ENCODE data around the gene GPR143.

Gene GPR143

GRCh38 chrX:9749146-9749692 lies 16.4 kb downstream of the GPR143 start:
- DNase-seq (ENCODE audit: insufficient read length, low spot score) (no peak), FAIRE-seq (no peak)
- no peak for TF ChIP-seq POLR2A (IDR thresholded peaks at IDR 0.05; ENCODE audit: low read depth, low read length)

DNA sequence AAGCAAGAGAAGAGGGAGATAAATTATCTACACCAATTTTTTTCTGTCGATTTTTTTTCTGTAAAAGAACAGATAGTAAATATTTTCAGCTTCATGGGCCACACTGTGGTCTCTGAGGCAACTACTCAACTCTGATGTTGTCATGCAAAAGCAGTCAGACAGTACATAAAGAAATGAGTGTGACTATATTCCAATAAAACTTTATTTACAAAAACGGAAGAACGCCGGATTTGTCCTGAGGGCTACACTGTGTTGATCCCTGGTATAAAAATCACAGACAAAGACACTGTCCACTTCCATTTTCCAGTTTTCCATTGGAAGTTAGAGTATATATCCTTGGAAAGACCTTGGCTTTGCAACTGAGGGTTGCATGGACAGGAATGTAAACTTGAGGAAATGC lies 18.0 kb downstream of the GPR143 start:
- FAIRE-seq (no peak), DNase-seq (ENCODE audit: insufficient read length, low spot score) (no peak)
- no peak for TF ChIP-seq POLR2A (IDR thresholded peaks at IDR 0.05; ENCODE audit: low read depth, low read length)

- TF ChIP-seq POLR2A (IDR thresholded peaks at IDR 0.05; ENCODE audit: low read depth, low read length): no peak
- FAIRE-seq (no peak), DNase-seq (ENCODE audit: insufficient read length, low spot score) (no peak)
Observed at GRCh38 chrX:9746148-9746888, 19.3 kb downstream of the GPR143 start.

DNA sequence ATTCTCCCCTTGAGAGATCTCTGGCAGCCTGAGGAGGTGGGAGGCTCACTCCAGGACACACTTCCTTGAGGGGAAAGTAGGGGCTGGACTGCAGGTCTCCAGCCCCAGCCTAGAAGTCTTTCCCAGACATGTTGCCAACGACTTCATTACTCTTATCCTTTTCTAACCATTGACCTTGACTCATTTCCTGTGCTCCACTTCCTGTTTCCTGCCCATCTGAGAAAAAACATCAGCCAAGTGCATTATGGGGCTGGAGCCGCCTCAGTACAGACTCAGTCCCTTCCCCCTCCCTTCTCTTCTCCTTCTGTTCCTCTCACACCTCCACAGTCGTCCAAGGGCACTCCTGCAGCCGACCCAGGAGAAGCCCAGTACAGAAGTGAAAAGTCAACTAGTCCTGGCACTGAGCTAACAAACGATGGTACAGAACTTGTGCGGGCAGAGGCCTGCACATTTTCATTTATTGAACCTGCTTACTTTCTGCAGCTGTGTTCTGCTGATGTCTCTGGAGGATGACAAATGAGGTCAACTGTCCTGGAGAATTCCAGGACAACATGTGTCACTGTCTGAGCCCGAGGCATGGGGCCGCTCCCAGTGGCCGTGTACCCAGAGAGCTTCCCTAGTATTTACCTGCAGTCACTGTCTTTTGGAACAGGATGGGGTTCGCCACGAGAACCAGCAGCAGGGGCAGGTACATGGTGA lies 20.1 kb downstream of the GPR143 start:
- FAIRE-seq: no peak
- TF ChIP-seq POLR2A (IDR thresholded peaks at IDR 0.05; ENCODE audit: low read depth, low read length): no peak
- DNase-seq (ENCODE audit: insufficient read length, low spot score): no peak

- no peak for DNase-seq (ENCODE audit: insufficient read length, low spot score)
- no peak for FAIRE-seq
- TF ChIP-seq POLR2A (IDR thresholded peaks at IDR 0.05; ENCODE audit: low read depth, low read length): no peak
Observed at GRCh38 chrX:9739130-9739529, 26.5 kb downstream of the GPR143 start.

GRCh38 chrX:9738151-9738550 lies 27.5 kb downstream of the GPR143 start:
- FAIRE-seq (no peak), DNase-seq (ENCODE audit: insufficient read length, low spot score) (no peak)
- no peak for TF ChIP-seq POLR2A (IDR thresholded peaks at IDR 0.05; ENCODE audit: low read depth, low read length)

DNA sequence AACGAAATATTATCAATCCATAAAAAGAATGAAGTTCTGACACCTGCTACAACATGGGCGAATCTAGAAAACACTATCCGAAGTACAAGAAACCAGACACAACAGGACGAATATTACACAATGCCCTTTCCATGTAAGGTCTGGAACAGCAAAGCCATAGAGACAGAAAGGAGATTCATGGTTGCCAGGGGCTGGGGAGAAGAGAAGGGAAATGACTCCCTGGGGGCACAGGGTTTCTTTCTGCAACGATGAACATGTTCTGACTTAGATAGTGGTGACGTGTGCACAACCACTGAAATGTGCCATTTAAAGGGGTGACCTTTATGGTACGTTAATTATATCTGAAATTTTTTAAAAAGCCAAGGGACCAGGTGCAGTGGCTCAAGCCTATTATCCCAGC lies 28.3 kb downstream of the GPR143 start:
- FAIRE-seq (no peak), DNase-seq (ENCODE audit: insufficient read length, low spot score) (no peak)
- TF ChIP-seq POLR2A (IDR thresholded peaks at IDR 0.05; ENCODE audit: low read depth, low read length): no peak

DNA sequence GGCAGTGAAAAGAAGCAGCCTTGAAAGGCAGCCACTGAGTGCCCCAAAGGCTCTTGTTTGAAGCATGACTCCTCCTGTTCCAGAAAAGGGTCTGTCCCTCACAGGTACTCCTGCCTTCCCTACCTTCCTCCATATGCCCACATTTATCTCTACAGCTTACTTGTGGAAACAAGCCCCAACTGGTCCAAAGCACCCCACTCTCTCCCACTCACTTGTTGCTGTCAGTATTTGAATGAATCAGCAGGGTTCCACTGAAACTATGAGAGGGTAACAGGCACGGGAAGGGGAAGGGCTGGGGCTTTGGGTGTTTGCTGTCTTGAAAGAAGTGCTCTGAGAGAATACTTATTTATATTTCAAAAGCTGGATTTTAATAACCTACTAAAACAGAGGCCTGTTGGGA lies 34.9 kb downstream of the GPR143 start:
- no peak for FAIRE-seq
- no peak for TF ChIP-seq POLR2A (IDR thresholded peaks at IDR 0.05; ENCODE audit: low read depth, low read length)

GRCh38 chrX:9730078-9730477 lies 35.6 kb downstream of the GPR143 start:
- FAIRE-seq (no peak), DNase-seq (ENCODE audit: insufficient read length, low spot score) (no peak)
- TF ChIP-seq POLR2A (IDR thresholded peaks at IDR 0.05; ENCODE audit: low read depth, low read length): no peak

More for the DNA sequence above, 34.9 kb downstream of the GPR143 start:
- DNase-seq (ENCODE audit: insufficient read length, low spot score): no peak

DNA sequence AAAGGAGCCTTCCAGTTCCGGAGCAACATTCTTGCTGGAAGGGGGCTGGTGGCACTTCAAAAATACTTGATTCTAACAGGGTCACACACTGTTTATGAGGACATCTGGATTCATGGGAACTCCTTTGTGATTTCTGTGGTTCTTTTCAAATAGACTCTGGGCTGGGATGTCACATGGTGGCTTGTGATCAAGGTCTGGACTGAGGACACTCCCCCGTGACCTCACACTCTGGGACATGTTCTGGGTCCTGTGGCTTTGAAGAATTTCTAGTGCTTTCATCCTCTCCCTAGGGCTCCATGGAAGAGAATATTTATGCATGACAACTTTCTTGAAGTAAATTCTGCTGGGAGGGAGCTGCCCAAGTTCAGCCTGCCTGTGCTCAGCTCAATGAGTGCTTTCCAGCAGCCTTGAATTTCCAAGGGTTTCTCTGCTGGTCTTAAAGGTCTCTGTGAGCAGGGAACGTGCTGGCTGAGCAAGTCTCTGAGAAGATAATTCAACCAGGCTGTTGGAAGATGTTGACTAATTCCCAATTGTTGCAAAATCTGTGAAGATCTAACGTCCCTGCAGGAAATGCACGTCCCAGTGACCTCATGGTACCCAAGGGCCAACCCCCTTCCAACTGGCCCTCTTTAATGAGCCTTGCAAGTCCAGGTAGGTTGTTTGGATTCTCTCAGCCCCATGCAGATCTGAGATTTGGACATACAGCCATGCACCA lies 36.3 kb downstream of the GPR143 start:
- DNase-seq (ENCODE audit: insufficient read length, low spot score) (no peak), FAIRE-seq (no peak)
- no peak for TF ChIP-seq POLR2A (IDR thresholded peaks at IDR 0.05; ENCODE audit: low read depth, low read length)

DNA sequence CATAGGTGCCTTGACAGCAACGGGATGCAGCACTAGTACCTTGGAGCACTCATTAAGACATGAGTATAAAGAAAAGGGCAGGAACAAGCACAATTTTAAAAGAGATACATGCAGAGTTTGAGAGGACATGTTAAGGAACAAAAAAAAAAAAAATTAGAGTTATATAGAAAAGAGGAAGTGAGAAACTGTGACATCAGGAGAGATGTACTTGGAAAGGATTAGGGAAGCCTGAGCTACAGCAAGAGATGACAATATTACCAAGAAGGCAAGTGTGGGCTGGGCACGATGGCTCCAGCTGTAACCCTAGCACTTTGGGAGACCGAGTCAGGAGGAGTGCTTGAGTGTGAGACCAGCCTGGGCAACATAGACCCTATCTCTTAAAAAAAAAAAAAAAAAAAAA lies 37.4 kb downstream of the GPR143 start:
- TF ChIP-seq POLR2A (IDR thresholded peaks at IDR 0.05; ENCODE audit: low read depth, low read length): no peak
- no peak for FAIRE-seq

DNA sequence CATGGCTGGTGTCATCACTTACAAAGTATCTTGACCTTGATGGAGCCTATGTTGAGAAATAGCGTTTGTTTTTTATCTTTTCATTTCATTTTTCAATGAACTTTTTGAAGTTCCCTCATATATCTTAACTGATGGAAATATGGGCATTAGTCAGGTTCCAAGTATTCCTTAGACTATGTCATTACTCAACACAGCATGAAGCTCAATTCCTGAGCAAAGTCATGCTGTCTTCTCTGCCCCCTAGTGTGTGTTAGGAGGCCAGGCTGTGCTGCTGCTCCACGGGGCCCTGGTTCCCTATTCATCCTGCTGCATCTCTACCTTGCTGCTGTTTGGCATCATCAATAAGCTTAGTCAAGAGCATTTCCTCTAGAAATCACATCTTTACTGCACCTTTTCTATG lies 40.9 kb downstream of the GPR143 start:
- FAIRE-seq: no peak
- TF ChIP-seq POLR2A (IDR thresholded peaks at IDR 0.05; ENCODE audit: low read depth, low read length): no peak
- peak; percentile 1 for DNase-seq (ENCODE audit: insufficient read length, low spot score)

More for the DNA sequence above, 37.4 kb downstream of the GPR143 start:
- no peak for DNase-seq (ENCODE audit: insufficient read length, low spot score)

DNA sequence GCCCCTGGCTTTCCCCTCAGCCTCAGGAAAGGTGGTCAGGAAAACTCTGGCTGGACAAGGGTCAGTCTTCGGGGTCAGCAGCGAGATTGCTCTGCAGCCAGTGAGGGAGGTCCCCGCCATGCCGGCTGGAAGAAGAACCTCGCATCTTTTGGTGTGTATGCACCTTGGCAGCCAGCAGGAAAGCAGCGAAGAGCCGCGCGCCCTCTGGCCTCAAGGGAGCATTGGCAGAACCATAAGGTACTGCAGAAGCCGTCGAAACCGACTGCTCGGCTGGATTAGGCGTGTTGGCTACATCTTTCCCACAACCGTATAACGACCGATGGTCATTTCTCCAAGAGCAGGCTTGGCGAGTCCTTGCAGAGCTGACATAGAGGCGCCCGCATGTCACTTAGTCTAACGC lies 48.3 kb downstream of the GPR143 start:
- DNase-seq (ENCODE audit: insufficient read length, low spot score): no peak
- no peak for TF ChIP-seq POLR2A (IDR thresholded peaks at IDR 0.05; ENCODE audit: low read depth, low read length)

DNA sequence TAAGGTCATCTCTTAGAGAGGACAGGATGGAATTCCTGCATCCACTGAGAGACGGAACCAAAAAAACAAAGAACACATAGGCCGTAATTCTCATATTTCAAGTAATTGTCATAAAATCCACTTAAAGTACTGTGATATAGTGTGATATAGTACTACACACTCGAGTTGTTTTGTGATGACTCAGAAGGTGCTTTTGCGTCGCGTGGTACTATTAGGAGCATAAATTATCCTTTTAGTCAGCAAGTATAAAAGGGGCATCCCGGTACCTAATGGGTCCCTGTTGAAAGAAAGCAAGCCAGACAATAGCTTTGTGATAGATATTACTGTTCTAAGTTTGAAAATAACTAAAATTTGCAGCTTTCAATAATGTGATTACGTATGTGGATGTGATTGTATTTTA lies 55.3 kb downstream of the GPR143 start:
- no peak for FAIRE-seq
- no peak for DNase-seq (ENCODE audit: insufficient read length, low spot score)
- no peak for TF ChIP-seq POLR2A (IDR thresholded peaks at IDR 0.05; ENCODE audit: low read depth, low read length)

More for the DNA sequence above, 48.3 kb downstream of the GPR143 start:
- no peak for FAIRE-seq

Data from H54 (cell line).